HT1080 (cell line): Measurements from ENCODE around the gene RGS10. TPM values are rescaled to one million over a fixed set of nuclear protein-coding genes. Genes with fewer than 3 reads are reported as not detected.
"Not testable (repeated sequence)": the region's sequence is repeated elsewhere in the genome, so short reads cannot be mapped to it uniquely, and the experiment has no call there.

Source experiments
- DNase-seq: peaks from one replicate; pipeline ENCODE4 v3.0.0-alpha.2; 2015; ENCODE audit warnings: low read depth
- total RNA-seq: library from RNA; depleted of rRNA; stranded (reverse); fragments of >200 nt; shearing (Covaris generic); gene quantifications from 2 replicates; pipeline ENCODE4 v1.2.3, GENCODE V29; 2014

The RGS10 gene
- total RNA-seq, 1 experiment from 2014 or later: 55.0 TPM

GRCh38 chr10:119539359-119539825 is 3.1 kb downstream of the RGS10 start:
- no peak for DNase-seq

DNA sequence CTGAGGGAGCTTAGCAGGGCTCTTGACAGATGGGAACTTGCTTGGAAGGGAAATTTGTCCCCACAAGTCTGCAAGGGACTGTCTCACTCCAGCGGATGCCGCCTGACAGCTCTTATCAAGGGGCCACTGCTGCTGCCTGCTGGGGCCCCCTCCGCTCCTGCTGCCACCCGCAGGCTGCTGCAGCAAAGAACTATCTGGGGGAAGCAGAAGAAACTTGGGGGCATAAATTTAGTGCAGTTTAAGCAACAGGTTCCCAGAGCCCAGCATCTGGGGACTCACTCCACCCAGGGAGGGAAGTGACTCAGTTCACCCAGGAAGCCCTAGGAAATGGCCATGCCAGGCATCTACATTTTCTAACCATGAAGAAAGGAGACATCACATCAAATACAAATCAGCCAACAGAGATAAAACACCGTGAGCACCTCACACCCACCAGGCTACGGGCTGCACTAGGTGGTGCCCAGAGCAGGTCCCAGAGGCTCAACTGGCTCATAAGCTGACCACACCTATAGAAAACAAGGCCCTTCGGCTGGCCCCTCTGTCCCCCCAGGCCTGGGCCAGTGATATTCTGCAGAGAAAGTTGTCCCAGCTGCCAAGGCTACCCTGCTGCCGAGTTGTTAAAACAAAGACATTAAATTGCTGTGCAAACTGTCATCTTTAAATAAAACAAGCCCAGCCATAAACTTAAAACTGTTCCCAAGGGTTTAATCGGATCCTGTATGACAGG is 3.7 kb downstream of the RGS10 start:
- DNase-seq: no peak

DNA sequence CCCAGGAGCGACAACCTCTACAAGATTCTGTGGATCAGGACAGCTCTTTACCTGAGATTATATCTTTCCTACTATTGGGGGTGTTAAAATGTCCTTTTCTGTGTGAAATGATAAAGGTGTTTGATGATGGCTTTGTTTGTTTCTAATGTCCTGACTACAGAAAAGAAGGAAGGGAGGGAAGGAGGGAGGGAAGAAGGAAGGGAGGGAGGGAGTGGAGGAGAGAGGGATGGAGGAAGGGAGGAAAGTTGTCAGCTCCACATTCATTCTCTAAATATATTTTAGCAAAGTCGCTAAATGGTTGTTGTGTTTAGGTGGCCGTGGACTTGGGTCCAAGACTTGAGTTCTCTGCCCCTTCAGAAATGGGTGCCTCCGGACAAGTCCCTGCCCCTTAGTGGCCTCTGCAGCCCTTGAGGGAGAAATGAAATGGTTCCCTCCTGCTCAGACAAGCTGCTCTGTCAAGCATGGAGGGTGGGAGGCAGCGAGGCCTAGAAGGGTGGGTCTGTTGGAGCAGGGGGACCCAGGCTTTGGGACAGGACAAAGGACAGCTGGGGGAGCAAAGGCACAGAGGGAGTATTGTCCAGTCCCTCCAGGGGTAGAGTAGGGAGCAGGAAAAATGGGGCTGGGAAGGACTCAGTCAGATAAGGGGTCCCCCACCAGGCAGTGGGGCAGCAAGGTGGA is 4.4 kb downstream of the RGS10 start:
- no peak for DNase-seq

DNA sequence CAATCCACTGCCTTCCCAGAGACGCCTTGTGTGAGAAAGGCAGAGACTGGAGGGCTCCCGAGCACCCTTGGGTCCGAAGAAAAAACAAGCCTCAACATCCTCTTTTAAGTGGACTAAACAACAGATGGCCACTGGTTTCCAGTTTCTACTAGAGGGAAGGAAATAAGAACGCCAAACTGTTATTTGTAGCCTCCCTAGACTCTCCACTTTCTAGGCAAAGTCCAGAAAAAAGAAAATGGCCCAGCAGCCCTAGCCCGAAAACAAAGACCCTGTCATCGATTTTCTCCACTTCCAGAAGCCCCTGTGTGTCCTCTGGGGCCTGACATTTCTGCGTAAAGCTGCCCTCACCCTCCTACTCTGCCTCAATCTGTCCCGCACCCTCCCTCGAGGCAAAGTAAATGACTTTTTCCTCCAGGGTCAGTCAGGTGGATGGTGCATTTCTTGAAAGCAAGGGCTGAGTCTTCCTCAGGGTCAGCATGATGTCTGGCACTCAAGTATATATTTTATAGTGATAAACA is 6.0 kb downstream of the RGS10 start:
- DNase-seq: no peak

GRCh38 chr10:119535837-119536507 is 6.5 kb downstream of the RGS10 start:
- DNase-seq: no peak

GRCh38 chr10:119535305-119535704 is 7.2 kb downstream of the RGS10 start:
- no peak for DNase-seq

- no peak for DNase-seq
Measured at GRCh38 chr10:119533473-119533872, 9.0 kb downstream of the RGS10 start.

DNA sequence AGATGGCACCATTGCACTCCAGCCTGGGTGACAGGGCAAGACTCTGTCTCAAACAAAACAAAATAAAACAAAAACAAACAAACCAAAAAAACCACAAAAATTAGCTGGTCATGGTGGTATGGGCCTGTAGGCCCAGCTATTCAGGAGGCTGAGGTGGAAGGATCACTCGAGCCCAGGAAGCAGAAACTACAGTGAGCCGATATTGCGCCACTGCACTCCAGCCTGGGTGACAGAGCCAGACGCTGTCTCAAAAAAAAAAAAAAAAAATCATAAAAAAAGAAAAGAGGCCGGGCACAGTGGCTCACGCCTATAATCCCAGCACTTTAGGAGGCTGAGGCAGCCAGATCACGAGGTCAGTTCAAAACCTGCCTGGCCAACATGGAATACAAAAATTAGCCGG is 9.7 kb downstream of the RGS10 start:
- not testable (repeated sequence) for DNase-seq

- DNase-seq: not testable (repeated sequence)
Measured at GRCh38 chr10:119532251-119532650, 10.3 kb downstream of the RGS10 start.

DNA sequence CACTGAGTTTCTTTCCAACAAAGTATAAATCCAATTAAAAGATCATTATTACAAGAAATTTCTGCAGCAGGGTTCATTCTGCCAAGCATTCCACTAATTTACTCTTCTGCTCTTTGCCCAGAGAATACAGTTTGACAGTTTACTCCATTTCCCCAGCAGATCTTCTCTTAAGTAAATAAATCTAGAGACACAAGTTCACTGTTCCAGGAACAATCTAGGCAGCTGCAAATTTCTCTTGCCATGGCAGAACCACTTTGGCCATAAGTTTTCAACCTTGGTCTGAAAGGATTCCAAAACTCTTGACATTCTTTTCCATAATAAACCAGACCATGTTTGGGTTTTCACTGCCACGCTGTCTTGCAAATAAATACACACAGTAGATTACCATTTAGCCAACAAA is 11.5 kb downstream of the RGS10 start:
- DNase-seq: no peak

DNA sequence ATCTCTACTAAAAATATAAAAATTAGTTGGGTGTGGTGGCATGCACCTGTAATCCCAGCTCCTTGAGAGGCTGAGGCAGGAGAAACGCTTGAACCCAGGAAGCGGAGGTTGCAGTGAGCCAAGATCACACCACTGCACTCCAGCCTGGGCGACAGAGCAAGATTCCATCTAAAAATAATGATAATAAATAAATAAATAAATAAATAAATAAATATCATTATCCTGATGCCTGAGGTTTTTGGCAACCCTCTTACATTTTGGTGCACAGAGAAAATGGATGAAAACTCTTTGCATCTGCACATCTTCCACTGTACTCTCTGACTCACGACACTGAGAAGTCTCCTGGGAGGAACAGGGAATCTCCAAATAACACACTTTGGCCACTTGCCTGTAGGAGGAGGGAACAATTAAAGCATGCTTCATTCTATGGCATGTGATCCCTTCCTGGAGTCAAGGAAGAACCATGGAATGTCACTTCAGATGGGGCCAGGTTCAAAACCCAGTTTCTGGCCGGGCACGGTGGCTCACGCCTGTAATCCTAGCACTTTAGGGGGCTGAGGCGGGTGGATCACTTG is 13.8 kb downstream of the RGS10 start:
- peak; percentile 51 for DNase-seq

DNA sequence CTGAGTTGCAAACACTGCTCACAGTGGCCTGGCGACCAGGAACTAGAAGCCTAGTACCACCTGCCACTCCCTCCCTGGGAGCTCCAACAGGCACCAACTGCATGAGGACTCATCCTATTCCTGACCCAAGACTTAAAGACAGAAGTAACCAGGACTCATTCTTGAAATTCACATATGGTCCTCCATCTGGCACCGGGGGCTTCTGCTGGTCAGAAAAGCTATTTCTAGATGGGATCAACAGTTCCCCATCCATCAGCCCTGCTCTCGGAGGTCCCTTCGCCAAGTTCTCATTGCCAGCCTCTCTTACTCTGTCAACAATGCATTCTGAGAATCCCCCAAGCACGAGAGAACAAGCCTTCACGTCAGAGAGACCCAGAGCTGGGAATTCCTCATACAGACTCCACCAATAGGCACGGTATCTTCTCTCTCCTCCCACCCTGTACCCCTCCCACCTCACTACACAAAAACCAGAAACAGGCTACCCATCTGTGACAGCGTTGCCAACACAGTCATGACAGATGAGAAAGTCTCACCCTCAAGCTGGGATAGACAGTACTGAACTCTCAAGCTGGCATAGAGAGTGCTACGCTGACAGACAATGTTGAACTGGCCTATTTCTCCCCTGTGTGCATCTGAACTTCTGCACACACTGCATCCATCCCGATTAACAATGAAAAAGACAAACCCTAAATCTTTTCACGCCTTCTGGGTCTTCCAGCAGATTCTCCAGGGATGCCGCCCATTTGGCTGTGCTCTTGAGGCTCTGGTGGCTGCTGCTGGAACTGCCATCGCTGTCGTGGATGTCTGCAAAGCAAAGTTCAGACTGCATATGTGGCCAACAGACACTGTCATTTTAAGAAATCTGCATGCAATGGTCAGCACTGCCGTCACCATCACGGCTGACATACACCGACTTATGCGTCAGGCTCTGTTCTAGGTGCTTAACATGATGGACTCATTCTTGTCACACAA is 15.6 kb downstream of the RGS10 start:
- DNase-seq: no peak

DNA sequence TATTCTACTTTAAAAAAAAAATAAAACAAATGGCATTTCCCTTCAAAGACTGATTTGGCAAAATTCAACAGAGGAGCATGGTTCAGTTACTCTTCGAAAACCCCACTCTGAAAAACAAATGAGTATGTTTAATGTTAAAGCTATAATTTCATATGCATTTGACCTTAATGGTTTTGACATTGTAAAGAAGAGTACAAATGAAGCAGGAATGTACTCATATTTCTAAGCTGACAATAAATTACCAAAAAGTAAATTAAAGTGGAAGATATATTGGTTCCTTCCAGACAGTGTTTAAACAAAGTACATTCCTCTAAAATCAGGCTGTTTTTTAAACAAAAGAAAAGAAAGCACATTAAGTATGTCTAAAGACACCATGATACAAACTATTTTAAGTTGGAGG is 16.4 kb downstream of the RGS10 start:
- DNase-seq: no peak

DNA sequence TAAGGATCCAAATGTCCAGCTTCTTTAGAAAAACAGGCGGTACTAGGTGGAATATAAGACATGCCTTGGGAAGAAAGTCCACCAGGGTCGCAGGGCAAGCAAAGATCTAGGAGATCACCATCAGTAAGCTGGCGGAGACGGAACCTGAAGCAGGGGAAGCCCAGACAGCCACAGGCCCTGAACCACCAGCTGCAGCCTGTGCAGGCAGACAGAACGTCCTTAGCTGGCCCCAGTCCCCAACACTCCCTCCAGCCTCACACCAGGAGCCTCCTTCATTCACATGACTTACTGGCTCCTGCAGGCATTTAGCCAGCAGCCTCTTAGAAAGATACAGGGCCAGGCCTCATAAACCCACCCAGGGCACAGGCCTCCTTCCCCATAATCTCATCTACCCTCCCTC is 17.4 kb downstream of the RGS10 start:
- no peak for DNase-seq

- no peak for DNase-seq
Measured at GRCh38 chr10:119524720-119525070, 17.8 kb downstream of the RGS10 start.

GRCh38 chr10:119523895-119524719 is 18.4 kb downstream of the RGS10 start:
- DNase-seq: no peak

- DNase-seq: no peak
Measured at GRCh38 chr10:119522747-119523426, 19.6 kb downstream of the RGS10 start.

DNA sequence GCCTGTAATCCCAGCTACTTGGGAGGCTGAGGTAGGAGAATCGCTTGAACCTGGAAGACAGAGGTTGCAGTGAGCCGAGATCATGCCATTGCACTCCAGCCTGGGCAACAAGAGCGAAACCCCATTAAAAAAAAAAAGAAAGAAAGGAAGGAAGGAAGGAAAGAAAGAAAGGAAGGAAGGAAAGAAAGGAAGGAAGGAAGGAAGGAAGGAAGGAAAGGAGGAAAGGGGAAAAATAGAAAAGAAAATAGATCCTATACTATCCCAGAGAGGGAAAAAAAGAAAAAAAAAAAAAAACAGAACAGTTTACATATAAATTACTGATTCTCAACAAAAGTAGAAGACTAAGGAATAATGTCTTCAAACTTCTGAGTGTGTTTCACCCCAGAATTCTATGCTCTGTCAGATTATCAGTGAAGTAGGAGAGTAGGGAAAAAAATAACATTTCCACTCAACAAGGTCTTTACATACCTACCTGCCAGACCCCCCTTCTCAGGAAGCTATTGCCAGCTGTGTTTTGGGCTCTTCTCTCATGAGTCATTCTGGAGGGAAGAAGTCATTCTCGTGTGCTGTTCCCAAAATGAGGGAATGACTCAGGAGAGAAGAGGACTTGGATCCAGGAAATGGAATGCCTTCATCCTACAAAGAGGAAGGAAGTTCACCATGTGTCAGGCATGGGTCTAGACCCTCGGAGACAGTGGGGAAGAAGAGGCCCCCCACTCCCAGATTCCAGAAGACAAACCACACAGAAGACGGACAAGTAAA is 20.9 kb downstream of the RGS10 start:
- DNase-seq: peak; percentile 94
